ENCODE data around the gene PARD3.

PARD3 gene

DNA sequence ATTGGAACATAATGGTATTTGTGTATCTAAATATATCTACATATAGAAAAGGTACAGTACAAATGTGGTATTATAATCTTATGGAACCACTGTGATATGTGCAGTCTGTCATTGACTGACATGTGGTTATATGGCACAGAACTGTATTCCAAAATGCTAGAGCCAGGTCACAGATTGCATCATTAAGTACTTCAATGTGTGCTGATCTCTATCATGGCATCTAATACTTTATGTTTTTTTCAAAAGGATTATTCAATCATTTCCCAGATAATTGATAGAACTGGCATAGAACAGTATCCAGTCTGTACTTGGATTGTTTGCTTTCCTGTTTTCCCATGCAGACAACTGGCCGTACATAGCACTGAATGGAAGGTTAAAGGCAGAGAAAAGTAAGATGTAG lies 662.7 kb downstream of the PARD3 start:
- no peak for DNase-seq (ENCODE audit: low read depth in 2 of 2, low spot score in 1 of 2)

DNA sequence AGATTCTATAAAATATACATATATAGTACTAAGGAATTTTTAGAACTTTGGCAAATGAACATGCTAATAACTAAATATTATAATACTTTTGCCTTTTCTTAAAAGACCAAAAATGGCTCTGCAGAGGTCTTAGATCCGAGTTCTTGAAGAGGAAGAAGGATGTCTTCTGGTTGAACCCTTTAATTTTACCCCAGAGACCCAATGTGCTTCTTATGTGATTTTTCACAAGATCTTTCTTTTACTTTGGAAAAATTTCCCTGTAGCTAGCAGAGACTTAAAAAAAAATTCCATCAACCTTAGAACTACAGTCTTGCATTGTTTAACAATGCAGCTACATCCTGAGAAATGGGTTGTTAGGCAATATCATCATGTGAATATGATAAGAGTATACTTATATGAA lies 663.2 kb downstream of the PARD3 start:
- no peak for DNase-seq (ENCODE audit: low read depth in 2 of 2, low spot score in 1 of 2)

GRCh38 chr10:34151481-34151880 lies 663.6 kb downstream of the PARD3 start:
- no peak for DNase-seq (ENCODE audit: low read depth in 2 of 2, low spot score in 1 of 2)

DNA sequence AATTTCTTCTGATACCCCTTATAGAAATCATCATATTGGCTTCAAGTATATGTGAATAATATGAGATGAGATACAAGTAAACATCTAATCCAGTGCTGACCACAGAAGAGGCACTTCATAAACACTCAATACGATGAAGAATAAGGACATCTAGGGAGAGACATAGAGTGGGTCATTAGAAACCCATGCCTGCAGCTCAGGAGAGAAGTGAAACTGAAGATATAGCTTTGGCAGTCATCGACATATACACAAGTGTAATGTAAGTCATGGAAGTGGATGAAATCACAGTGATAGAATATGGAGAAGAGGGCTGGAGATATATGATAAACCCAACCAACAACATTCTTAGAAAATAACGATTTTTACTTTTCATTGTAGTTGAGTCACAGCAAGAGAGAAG lies 665.0 kb downstream of the PARD3 start:
- DNase-seq (ENCODE audit: low read depth in 2 of 2, low spot score in 1 of 2) = no peak

- no peak for DNase-seq (ENCODE audit: low read depth in 2 of 2, low spot score in 1 of 2)
These were observed 666.8 kb downstream of the PARD3 start for GRCh38 chr10:34148305-34148657.

DNA sequence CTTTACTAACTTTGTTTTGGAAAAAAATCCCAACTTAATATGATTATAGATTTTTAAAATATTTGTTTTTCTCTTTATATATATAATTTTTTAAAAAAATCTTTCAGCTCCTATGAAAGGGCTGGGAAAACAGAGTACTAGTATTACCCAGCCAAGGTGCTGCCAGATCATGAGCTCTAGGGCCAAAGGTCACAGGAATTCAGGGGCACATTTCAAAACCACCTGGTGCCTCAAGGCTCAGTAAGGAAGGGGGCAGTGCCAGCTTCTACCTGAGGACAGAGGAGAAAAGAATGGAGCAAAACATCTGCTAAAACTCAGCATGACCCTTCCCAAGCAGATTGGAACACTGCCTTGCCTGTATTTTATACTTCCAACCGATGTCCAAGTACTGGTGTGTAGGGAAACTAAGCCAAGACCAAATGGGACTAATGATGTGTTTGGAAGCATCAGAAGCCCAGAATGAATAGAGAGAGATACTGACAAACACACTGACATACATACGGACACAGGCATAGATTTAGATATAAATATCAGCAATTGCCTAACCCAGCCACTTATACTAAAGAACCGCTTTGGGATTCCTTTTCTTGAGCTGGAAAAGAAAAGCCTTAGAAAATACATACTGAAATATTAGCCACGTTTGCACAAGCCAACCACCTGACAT lies 667.3 kb downstream of the PARD3 start:
- no peak for DNase-seq (ENCODE audit: low read depth in 2 of 2, low spot score in 1 of 2)

GRCh38 chr10:34145715-34146114 lies 669.4 kb downstream of the PARD3 start:
- no peak for DNase-seq (ENCODE audit: low read depth in 2 of 2, low spot score in 1 of 2)

- DNase-seq (ENCODE audit: low read depth in 2 of 2, low spot score in 1 of 2) = no peak
These were observed 671.6 kb downstream of the PARD3 start for GRCh38 chr10:34143466-34143865.

GRCh38 chr10:34141032-34141680 lies 673.9 kb downstream of the PARD3 start:
- DNase-seq (ENCODE audit: low read depth in 2 of 2, low spot score in 1 of 2) = no peak

DNA sequence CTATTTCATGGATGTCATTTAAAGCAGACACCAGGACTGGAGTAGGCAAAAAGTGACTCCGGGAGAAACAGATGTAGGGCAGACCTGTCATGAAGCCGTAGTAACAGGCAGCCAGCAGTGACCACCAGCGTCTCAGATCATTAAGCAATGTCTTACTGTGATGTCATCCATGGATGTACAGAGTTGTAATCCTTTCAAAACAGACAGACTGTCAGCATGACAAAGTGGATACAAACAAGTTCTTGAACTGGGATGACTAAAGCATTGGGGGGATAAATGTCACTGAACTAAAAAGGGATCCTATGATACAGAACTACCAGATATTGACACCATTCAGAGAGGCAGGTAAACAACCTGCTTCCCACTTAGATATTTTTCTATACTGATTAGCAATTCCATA lies 675.5 kb downstream of the PARD3 start:
- DNase-seq (ENCODE audit: low read depth in 2 of 2, low spot score in 1 of 2) = no peak

DNA sequence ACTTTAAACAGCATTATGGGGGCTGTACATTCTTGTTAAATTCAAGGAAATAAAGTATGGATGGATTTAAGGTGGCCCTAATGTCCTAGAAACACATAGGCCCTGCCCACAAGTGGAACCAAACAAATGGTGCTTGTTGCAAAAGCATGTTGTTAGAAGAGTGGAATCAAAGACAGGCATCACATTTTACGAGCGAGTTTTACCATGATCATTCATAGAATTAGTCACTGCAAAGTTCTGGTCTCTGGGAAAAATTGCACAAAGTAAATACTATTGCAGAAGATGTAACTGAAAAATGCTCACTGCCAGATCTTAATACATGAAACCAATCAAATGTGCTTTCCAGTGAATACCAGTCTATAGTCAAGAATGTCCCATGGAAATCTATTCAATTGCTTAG lies 677.1 kb downstream of the PARD3 start:
- no peak for DNase-seq (ENCODE audit: low read depth in 2 of 2, low spot score in 1 of 2)

GRCh38 chr10:34137201-34137600 lies 677.9 kb downstream of the PARD3 start:
- DNase-seq (ENCODE audit: low read depth in 2 of 2, low spot score in 1 of 2) = no peak

DNA sequence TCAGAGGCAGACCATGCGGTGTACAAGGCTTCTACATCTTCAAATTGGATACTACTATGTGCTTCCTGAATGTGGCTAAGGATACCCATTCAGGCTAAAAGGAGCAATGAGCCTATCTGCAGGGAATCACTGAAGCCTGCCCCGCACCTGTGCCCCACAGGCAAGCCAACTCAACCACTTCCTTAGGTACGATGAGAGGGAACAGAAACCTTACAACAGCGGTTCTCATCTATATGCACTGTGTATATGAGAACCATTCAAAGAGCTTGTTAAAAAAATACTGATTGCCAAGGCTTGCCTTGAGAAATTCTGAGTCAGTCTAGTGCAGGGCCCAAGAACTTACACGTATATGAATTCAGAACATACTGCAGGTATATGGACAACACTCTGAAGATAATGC lies 679.6 kb downstream of the PARD3 start:
- no peak for DNase-seq (ENCODE audit: low read depth in 2 of 2, low spot score in 1 of 2)

- no peak for DNase-seq (ENCODE audit: low read depth in 2 of 2, low spot score in 1 of 2)
These were observed 680.5 kb downstream of the PARD3 start for GRCh38 chr10:34134602-34135001.

DNA sequence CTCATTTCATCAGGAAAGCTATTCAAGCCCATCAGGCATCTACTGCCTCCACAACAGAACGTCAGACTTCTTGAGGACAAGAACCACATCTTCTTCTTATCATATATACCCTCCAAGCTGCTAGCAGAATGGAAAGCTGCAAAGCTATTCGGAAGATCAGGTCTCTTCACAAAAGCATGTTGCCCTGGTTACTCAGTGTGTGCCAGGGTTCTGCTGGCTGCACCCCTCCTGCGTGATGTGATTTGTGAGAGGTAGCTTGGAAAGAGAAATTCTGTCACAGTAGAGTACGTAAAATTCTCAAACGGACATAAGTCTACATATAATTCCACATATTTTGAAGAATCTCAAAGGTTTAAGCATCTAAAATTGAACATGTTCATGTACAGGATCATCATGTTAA lies 681.7 kb downstream of the PARD3 start:
- no peak for DNase-seq (ENCODE audit: low read depth in 2 of 2, low spot score in 1 of 2)

DNA sequence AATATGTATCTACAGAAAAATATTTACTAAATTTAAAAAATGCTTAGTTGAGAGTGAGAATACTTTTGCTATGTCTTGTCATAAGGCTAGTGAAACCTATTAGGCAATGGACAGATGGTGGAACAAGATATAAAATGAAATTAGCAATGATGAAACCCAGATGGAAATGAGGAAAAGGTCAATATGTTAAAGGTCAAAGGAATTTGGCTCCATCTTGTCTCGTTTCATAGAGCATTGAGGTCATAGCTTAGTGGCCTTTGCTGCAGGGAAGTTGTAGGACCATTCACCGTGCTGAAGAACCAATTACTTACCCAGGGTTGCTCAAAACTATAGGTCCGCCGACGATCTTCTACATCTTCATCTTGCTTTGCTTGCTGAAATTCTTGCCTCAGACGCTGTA lies 683.9 kb downstream of the PARD3 start:
- no peak for DNase-seq (ENCODE audit: low read depth in 2 of 2, low spot score in 1 of 2)

- DNase-seq (ENCODE audit: low read depth in 2 of 2, low spot score in 1 of 2) = no peak
These were observed 687.4 kb downstream of the PARD3 start for GRCh38 chr10:34127676-34128075.

- no peak for DNase-seq (ENCODE audit: low read depth in 2 of 2, low spot score in 1 of 2)
These were observed 688.5 kb downstream of the PARD3 start for GRCh38 chr10:34126371-34127151.

GRCh38 chr10:34125702-34126101 lies 689.4 kb downstream of the PARD3 start:
- DNase-seq (ENCODE audit: low read depth in 2 of 2, low spot score in 1 of 2) = no peak

GRCh38 chr10:34124522-34125035 lies 690.5 kb downstream of the PARD3 start:
- DNase-seq (ENCODE audit: low read depth in 2 of 2, low spot score in 1 of 2) = no peak

GRCh38 chr10:34121781-34122622 lies 693.1 kb downstream of the PARD3 start:
- no peak for DNase-seq (ENCODE audit: low read depth in 2 of 2, low spot score in 1 of 2)

Measured in stimulated activated CD8-positive, alpha-beta memory T cell treated with anti-CD3 and anti-CD28 coated beads, Interleukin-4, amount 100 ng/mL, for 1 hour (primary cell).